ENCODE data around the gene EDAR.

- TF ChIP-seq GATA2 (CRISPR knock-in tag; IDR thresholded peaks at IDR 0.05) (no peak), YY1 (IDR thresholded peaks at IDR 0.05; ENCODE audit: low read depth) (no peak), RCOR1 (IDR thresholded peaks at IDR 0.05; ENCODE audit: low read length) (no peak), CTCF (IDR thresholded peaks at IDR 0.05) (no peak), CHD2 (IDR thresholded peaks at IDR 0.05; ENCODE audit: low read length, partially characterized antibody) (no peak), GABPA (IDR thresholded peaks at IDR 0.05; ENCODE audit: low read depth) (no peak), POLR2AphosphoS5 (IDR thresholded peaks at IDR 0.05; ENCODE audit: low read depth, low read length) (no peak), RXRA (IDR thresholded peaks at IDR 0.05; ENCODE audit: borderline replicate concordance, low read depth) (no peak), MAX (IDR thresholded peaks at IDR 0.05; ENCODE audit: low read depth) (no peak), SIN3A (IDR thresholded peaks at IDR 0.05; ENCODE audit: borderline replicate concordance, low read depth, low read length) (no peak), JUND (IDR thresholded peaks at IDR 0.05) (no peak)
These were observed 42.6 kb upstream of the EDAR start for GRCh38 chr2:109031476-109032228.
